Activated naive CD4-positive, alpha-beta T cell treated with anti-CD3 and anti-CD28 coated beads, Interleukin-2, amount 50 U/mL, for 16 hours (primary cell): ENCODE results near the gene PEPD.

Source experiments
- DNase-seq: peaks from one replicate; pipeline ENCODE4 v3.0.0-alpha.2; 2020

PEPD gene

DNA sequence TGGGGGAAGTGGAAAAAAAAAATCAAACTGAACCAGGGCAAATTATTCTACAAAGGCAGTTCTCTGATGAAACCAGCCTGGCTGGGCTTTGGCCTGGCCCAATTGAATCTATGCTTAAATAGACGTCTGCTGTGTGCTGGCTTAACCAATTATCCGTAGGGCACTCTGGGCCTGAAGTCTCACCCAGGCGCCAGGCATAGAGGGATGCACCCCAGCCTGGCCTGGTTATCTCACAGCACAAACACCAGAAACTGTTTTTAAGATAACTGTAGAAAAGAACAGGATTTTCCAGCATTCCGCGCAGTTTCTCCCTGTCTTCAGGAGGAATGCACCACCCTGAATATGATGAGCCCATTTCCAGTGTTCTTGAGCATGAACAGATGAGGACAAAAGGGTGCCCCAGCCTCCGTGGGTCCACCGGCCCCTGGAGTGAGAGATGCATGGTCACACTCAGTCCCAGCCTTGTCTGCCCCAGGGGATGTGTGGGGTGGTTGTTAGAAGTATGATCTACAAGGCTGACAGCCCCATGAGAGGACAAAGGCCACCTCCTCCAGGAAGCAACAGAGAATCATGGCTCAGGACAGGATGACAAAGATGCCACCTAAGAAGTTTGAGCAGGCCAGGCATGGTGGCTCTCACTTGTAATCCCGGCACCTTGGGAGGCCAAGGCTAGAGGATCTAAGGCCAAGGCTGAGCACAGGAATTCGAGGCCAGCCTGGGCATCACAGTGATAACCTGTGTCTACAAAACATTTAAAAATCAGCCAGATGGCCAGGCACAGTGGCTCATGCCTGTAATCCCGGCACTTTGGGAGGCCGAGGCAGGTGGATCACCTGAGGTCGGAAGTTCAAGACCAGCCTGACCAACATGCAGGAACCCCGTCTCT is 50.2 kb downstream of the PEPD start:
- no peak for DNase-seq

GRCh38 chr19:33470686-33471085 is 50.9 kb downstream of the PEPD start:
- no peak for DNase-seq

- no peak for DNase-seq
Observed at GRCh38 chr19:33470040-33470330, 51.6 kb downstream of the PEPD start.

- DNase-seq: no peak
Observed at GRCh38 chr19:33469171-33470039, 52.2 kb downstream of the PEPD start.

- DNase-seq: no peak
Observed at GRCh38 chr19:33468361-33469170, 53.0 kb downstream of the PEPD start.

- no peak for DNase-seq
Observed at GRCh38 chr19:33467851-33468250, 53.7 kb downstream of the PEPD start.

- DNase-seq: no peak
Observed at GRCh38 chr19:33465834-33466233, 55.8 kb downstream of the PEPD start.

DNA sequence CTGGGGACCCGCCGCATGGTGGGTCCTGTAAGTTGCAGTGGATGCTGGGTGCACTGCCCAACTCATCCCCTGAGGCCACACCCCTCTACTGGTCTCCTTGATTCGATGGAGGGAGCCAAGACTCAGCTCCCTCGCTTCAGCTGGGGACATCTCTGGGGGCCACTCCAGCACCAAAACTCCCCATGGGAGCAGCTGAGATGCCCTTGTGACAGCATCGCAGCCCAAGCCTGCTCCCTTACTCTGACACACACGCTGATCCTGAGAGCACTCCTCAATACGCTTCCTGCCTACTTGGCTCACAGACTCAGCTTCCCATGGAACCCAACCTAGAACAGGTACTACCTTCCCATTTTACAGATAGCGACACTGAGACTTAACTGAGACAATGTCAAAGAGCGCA is 56.2 kb downstream of the PEPD start:
- DNase-seq: no peak

- DNase-seq: no peak
Observed at GRCh38 chr19:33464733-33465115, 56.9 kb downstream of the PEPD start.

DNA sequence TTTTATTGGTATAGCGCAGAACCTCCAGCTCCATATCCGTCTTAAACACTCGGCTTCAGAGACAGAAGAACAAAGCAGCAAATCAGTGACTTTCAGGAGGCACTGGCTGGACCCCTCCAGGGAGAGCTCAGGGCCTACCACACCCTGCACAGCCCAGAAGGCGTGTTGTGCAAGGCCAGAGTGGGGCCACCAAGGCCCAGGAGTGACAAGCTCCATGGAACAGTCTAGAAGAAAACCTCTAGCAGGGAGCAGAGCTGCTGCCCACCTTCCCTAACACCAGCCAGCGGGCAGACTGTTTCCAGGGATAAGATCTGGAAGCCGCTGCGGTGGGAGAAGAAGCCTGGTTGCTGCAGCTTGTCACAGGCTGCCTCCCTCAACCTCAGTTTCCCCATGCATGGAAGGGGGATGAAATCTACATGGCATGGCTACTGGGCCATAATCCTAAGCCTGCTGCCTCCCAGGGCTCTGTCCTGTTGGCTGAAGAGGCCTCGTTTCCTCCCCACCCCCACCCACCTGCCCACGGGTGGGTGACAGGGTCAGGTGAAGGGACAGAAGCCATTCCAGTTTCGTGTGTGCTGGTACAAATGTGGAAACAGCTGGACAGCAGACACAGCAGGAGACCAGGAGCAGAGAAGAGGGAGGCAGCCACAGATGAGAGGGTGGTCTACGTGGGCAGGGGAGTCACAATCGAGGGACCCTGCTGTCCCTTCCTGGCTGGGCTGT is 57.4 kb downstream of the PEPD start:
- DNase-seq: no peak

- no peak for DNase-seq
Observed at GRCh38 chr19:33463199-33463598, 58.4 kb downstream of the PEPD start.

GRCh38 chr19:33462112-33462791 is 59.3 kb downstream of the PEPD start:
- DNase-seq: no peak

- DNase-seq: no peak
Observed at GRCh38 chr19:33461256-33462111, 60.1 kb downstream of the PEPD start.

- DNase-seq: no peak
Observed at GRCh38 chr19:33460221-33460908, 61.2 kb downstream of the PEPD start.

GRCh38 chr19:33459222-33460090 is 62.1 kb downstream of the PEPD start:
- no peak for DNase-seq

DNA sequence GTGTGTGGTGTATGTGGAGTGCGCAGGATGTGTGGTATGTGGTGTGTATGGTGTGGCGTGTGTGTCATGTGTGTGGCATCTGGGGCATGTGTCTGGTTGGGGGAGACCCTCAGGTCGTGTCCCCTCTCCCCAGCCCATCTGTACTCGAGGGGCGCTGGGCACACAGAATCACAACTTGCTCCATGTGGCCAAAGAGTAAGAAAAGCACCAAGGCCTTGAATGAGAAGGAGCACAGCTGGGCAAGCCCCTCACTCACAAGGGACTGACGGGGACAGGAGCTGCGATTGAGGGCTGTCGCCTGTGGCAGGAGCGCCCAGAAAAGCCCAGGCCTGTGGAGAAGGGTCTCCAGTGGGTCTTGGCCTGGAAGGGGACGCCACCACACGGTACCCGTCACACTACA is 62.8 kb downstream of the PEPD start:
- DNase-seq: no peak

GRCh38 chr19:33458171-33458633 is 63.4 kb downstream of the PEPD start:
- no peak for DNase-seq

DNA sequence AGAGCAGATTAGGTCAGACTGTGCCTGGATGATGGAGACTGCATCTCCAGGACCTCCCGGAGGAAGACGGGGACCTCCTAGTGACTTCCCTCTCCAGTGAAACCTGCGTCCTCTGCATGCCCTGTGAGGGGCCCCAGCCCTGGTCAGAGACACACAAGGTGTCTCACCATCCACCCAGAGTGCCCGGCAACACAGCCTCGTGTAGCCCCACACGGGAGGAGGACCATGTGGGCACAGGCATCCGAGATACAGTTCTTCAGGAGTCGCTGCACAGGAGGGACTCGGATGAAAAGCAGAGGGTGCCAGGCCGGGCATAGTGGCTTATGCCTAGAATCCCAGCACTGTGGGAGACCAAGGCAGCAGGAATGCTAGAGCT is 64.8 kb downstream of the PEPD start:
- DNase-seq: no peak
